H1 (cell line): ENCODE measurements around the gene SCRN1. TPM values are rescaled to one million over a fixed set of nuclear protein-coding genes. Genes with fewer than 3 reads are reported as not detected.

Experiments
- CTCF ChIA-PET: fragments of 300-600 bp; sonication (Branson Sonifier 250); formaldehyde crosslinking; loops from one replicate; lab custom pipeline; 2021; ENCODE audit not compliant: partially characterized antibody; lab: Charles Lee
- POLR2A ChIA-PET: fragments of 300-600 bp; sonication (Branson Sonifier 250); formaldehyde crosslinking; loops from one replicate; lab custom pipeline; 2021; ENCODE audit warnings: inconsistent platforms; ENCODE audit not compliant: partially characterized antibody; lab: Charles Lee
- DNase-seq, 2 experiments: peaks; one replicate each; pipeline versions ENCODE4 v3.0.0 to v3.0.0-alpha.2; 2010 to 2022; ENCODE audit warnings: low spot score in 2 of 2, low read depth in 1 of 2, mixed read lengths in 1 of 2
- FAIRE-seq: peaks from 2 replicates; lab custom pipeline; 2011; peaks lifted over from hg19 to GRCh38; lab: Jason Lieb, UNC
- H2AFZ ChIP-seq: 2 replicates; pipeline ENCODE4 v1.8.1; 2012; ENCODE audit warnings: low read length, inconsistent platforms
- H2AK5ac ChIP-seq: 2 replicates; pipeline ENCODE4 v1.6.1; 2013; ENCODE audit warnings: low read depth, low read length
- H2BK120ac ChIP-seq: replicated peaks from 2 replicates; pipeline ENCODE3; 2013; ENCODE audit warnings: low read depth, low read length, inconsistent platforms
- H2BK12ac ChIP-seq: 2 replicates; pipeline ENCODE4 v1.6.1; 2013; ENCODE audit warnings: low read depth, low read length
- H2BK15ac ChIP-seq: 2 replicates; pipeline ENCODE4 v1.6.1; 2013; ENCODE audit warnings: low read length
- H2BK20ac ChIP-seq: 2 replicates; pipeline ENCODE4 v1.6.1; 2013; ENCODE audit warnings: low read length
- H2BK5ac ChIP-seq: 2 replicates; pipeline ENCODE4 v1.6.1; 2013; ENCODE audit warnings: low read depth, low read length
- H3K14ac ChIP-seq: 2 replicates; pipeline ENCODE4 v1.6.1; 2013; ENCODE audit warnings: inconsistent platforms; ENCODE audit not compliant: insufficient read length
- H3K18ac ChIP-seq: 2 replicates; pipeline ENCODE4 v1.6.1; 2013; ENCODE audit warnings: low read length; ENCODE audit errors: extremely low read depth
- H3K23ac ChIP-seq: 2 replicates; pipeline ENCODE4 v1.6.1; 2013; ENCODE audit warnings: inconsistent platforms; ENCODE audit not compliant: insufficient read length
- H3K23me2 ChIP-seq: 2 replicates; pipeline ENCODE4 v1.6.1; 2013; ENCODE audit warnings: low read depth, low read length
- H3K27ac ChIP-seq: 2 replicates; pipeline ENCODE4 v1.6.1; 2011; ENCODE audit warnings: low read depth, low read length, inconsistent platforms
- H3K27me3 ChIP-seq, 4 experiments: replicated peaks in 1 of 4; 1 replicate in 1 of 4; 2 replicates in 3 of 4; pipeline versions ENCODE4 v1.6.1 to v1.8.1; 2011 to 2013; ENCODE audit warnings: low read length in 3 of 4, mild to moderate bottlenecking in 3 of 4, inconsistent platforms in 2 of 4, mixed read lengths in 2 of 4, moderate library complexity in 1 of 4; ENCODE audit not compliant: control insufficient read depth in 3 of 4, insufficient read depth in 3 of 4; ENCODE audit errors: extremely low read depth in 1 of 4
- H3K36me3 ChIP-seq, 4 experiments: 2 replicates each; pipeline versions ENCODE4 v1.6.1 to v1.8.1; 2011 to 2013; ENCODE audit warnings: mild to moderate bottlenecking in 4 of 4, low read length in 3 of 4, moderate library complexity in 2 of 4, control low read depth in 1 of 4, inconsistent platforms in 1 of 4; ENCODE audit not compliant: insufficient read depth in 4 of 4, control insufficient read depth in 2 of 4
- H3K4ac ChIP-seq: replicated peaks from 2 replicates; pipeline ENCODE3; 2013; ENCODE audit warnings: low read length, low read depth, mixed read lengths, inconsistent platforms; ENCODE audit not compliant: insufficient read length
- H3K4me1 ChIP-seq, 4 experiments: replicated peaks in 1 of 4; 1 replicate in 1 of 4; 2 replicates in 3 of 4; pipeline versions ENCODE4 v1.6.1 to v1.8.1; 2011 to 2013; ENCODE audit warnings: low read length in 3 of 4, inconsistent platforms in 2 of 4, mixed read lengths in 1 of 4; ENCODE audit not compliant: insufficient read depth in 4 of 4, control insufficient read depth in 3 of 4
- H3K4me2 ChIP-seq, 2 experiments: 2 replicates each; pipeline versions ENCODE4 v1.6.1 to v1.8.1; 2011 to 2013; ENCODE audit warnings: low read depth in 2 of 2, low read length in 2 of 2, control low read depth in 1 of 2, inconsistent platforms in 1 of 2, mild to moderate bottlenecking in 1 of 2; ENCODE audit not compliant: insufficient read depth in 1 of 2
- H3K4me3 ChIP-seq, 4 experiments: fragments of 200-600, 300-600 bp in 1 of 4; sonication (generic), shearing (Covaris generic), sonication (Bioruptor Twin) in 1 of 4; 2 replicates each; pipeline versions ENCODE4 v1.5.1 to v1.8.1; 2011 to 2016; ENCODE audit warnings: low read length in 4 of 4, low read depth in 3 of 4, control low read depth in 2 of 4, inconsistent platforms in 2 of 4, mild to moderate bottlenecking in 2 of 4, mixed read lengths in 1 of 4, moderate library complexity in 1 of 4; ENCODE audit not compliant: insufficient read depth in 2 of 4; ENCODE audit errors: extremely low read depth in 1 of 4
- H3K56ac ChIP-seq: replicated peaks from 2 replicates; pipeline ENCODE3; 2013; ENCODE audit warnings: low read depth, mild to moderate bottlenecking, mixed read lengths, low read length, inconsistent platforms; ENCODE audit not compliant: insufficient read length
- H3K79me1 ChIP-seq: 2 replicates; pipeline ENCODE4 v1.6.1; 2013; ENCODE audit warnings: low read depth, low read length, control low read depth
- H3K79me2 ChIP-seq, 2 experiments: 2 replicates each; pipeline versions ENCODE4 v1.6.1 to v1.8.1; 2012 to 2013; ENCODE audit warnings: low read length in 2 of 2, mild to moderate bottlenecking in 2 of 2, inconsistent platforms in 1 of 2; ENCODE audit not compliant: insufficient read depth in 2 of 2, control insufficient read depth in 1 of 2
- H3K9ac ChIP-seq, 4 experiments: replicated peaks in 1 of 4; 1 replicate in 1 of 4; 2 replicates in 3 of 4; pipeline versions ENCODE4 v1.6.1 to v1.8.1; 2011 to 2013; ENCODE audit warnings: low read depth in 3 of 4, low read length in 3 of 4, control low read depth in 2 of 4, mild to moderate bottlenecking in 2 of 4, moderate library complexity in 2 of 4, inconsistent platforms in 1 of 4; ENCODE audit errors: extremely low read depth in 1 of 4
- H3K9me3 ChIP-seq, 2 experiments: 2 replicates each; pipeline versions ENCODE4 v1.6.1 to v1.8.1; 2012 to 2013; ENCODE audit warnings: mild to moderate bottlenecking in 2 of 2, moderate library complexity in 2 of 2, control low read depth in 1 of 2, inconsistent platforms in 1 of 2, low read depth in 1 of 2, low read length in 1 of 2, mixed read lengths in 1 of 2; ENCODE audit not compliant: insufficient read depth in 2 of 2
- H4K20me1 ChIP-seq, 2 experiments: replicated peaks in 1 of 2; 2 replicates each; pipeline versions ENCODE3 to v1.8.1; 2011 to 2013; ENCODE audit warnings: inconsistent platforms in 2 of 2, low read length in 2 of 2, mild to moderate bottlenecking in 1 of 2; ENCODE audit not compliant: insufficient read depth in 2 of 2, control insufficient read depth in 1 of 2
- H4K5ac ChIP-seq: 2 replicates; pipeline ENCODE4 v1.6.1; 2013; ENCODE audit warnings: low read length, low read depth, mixed read lengths, inconsistent platforms; ENCODE audit not compliant: insufficient read length
- H4K8ac ChIP-seq: 2 replicates; pipeline ENCODE4 v1.8.0; 2013; ENCODE audit warnings: mild to moderate bottlenecking, moderate library complexity, low read length, inconsistent platforms; ENCODE audit not compliant: insufficient read depth; ENCODE audit errors: extremely low read depth
- H4K91ac ChIP-seq: replicated peaks from 2 replicates; pipeline ENCODE3; 2013; ENCODE audit warnings: low read length, mixed read lengths, inconsistent platforms; ENCODE audit not compliant: insufficient read length
- BACH1 ChIP-seq: IDR thresholded peaks from 2 replicates; pipeline ENCODE4 v1.6.1; 2012; ENCODE audit warnings: low read length, improper control_type of control experiment
- CBX5 ChIP-seq: fragments of 300-800, 300-1000 bp; sonication (generic); IDR thresholded peaks from 2 replicates; pipeline ENCODE4 v1.7.1; 2016; ENCODE audit warnings: antibody characterized with exemption, low read length, low read depth
- E2F6 ChIP-seq: IDR thresholded peaks from 2 replicates; pipeline ENCODE4 v1.6.1; 2012; ENCODE audit warnings: inconsistent platforms
- EGR1 ChIP-seq: IDR thresholded peaks from 2 replicates; pipeline ENCODE4 v1.6.1; 2011; ENCODE audit warnings: low read depth, low read length, borderline replicate concordance
- EZH2 ChIP-seq: fragments of 200-600 bp; sonication (generic); IDR thresholded peaks from 2 replicates; pipeline ENCODE4 v1.7.1; 2012; ENCODE audit warnings: low read depth, mild to moderate bottlenecking, moderate library complexity, low read length, inconsistent platforms; ENCODE audit not compliant: severe bottlenecking
- FOSL1 ChIP-seq: IDR thresholded peaks from 2 replicates; pipeline ENCODE4 v1.6.1; 2011; ENCODE audit warnings: mild to moderate bottlenecking, low read depth, low read length, moderate library complexity; ENCODE audit not compliant: insufficient read depth
- NRF1 ChIP-seq: IDR thresholded peaks from 2 replicates; pipeline ENCODE4 v1.6.1; 2011; ENCODE audit warnings: mild to moderate bottlenecking, low read depth, low read length, improper control_type of control experiment
- POLR2A ChIP-seq, 2 experiments: IDR thresholded peaks; 1 replicate in 1 of 2; 2 replicates in 1 of 2; pipeline ENCODE4 v1.6.1; 2011; ENCODE audit warnings: low read depth in 2 of 2, low read length in 2 of 2, mild to moderate bottlenecking in 2 of 2; ENCODE audit errors: control extremely low read depth in 1 of 2
- SIN3A ChIP-seq, 2 experiments: IDR thresholded peaks in 1 of 2; conservative IDR thresholded peaks in 1 of 2; 2 replicates each; pipeline ENCODE4 v1.6.1; 2011 to 2012; ENCODE audit warnings: low read length in 2 of 2, improper control_type of control experiment in 1 of 2, low read depth in 1 of 2, mild to moderate bottlenecking in 1 of 2
- SIX5 ChIP-seq: IDR thresholded peaks from 2 replicates; pipeline ENCODE4 v1.6.1; 2011; ENCODE audit warnings: mild to moderate bottlenecking, low read depth, low read length
- SP4 ChIP-seq: IDR thresholded peaks from 2 replicates; pipeline ENCODE4 v1.6.1; 2012; ENCODE audit warnings: low read length, inconsistent platforms
- SRF ChIP-seq: IDR thresholded peaks from 2 replicates; pipeline ENCODE4 v1.6.1; 2011; ENCODE audit warnings: mild to moderate bottlenecking, low read depth, low read length, moderate library complexity
- whole genome bisulfite sequencing, 2 experiments: shearing (Covaris generic) in 1 of 2; methylation state at CpG; one replicate each; pipeline versions ENCODE4 v1.1.6 to v1.1.7; 2013 to 2015; ENCODE audit warnings: low lambda C conversion rate in 2 of 2, mixed read lengths in 2 of 2, inconsistent platforms in 1 of 2, low coverage in 1 of 2, missing lambda C conversion rate in 1 of 2; ENCODE audit not compliant: insufficient replicate concordance in 2 of 2, insufficient coverage in 1 of 2, insufficient read length in 1 of 2; ENCODE audit errors: extremely low coverage in 1 of 2, missing lambda C conversion rate in 1 of 2; 5-methylcytosine and 5-hydroxymethylcytosine counted together
- polyA plus RNA-seq, 7 experiments: library from polyadenylated mRNA; depleted of rRNA in 3 of 7; stranded (reverse) in 5 of 7; unstranded in 2 of 7; fragments of >200 nt in 5 of 7; fragments of 200-250 nt in 2 of 7; gene quantifications; 1 replicate in 5 of 7; 2 replicates in 1 of 7; 4 replicates in 1 of 7; pipeline versions ENCODE4 v1.2.1 to v1.2.3, GENCODE V29; 2011 to 2013; ENCODE audit warnings: missing spikeins in 2 of 7, mixed read lengths in 2 of 7
- total RNA-seq: library from RNA; stranded (reverse); fragmentation: NEBNext Ultra II Directional; extraction: Animal tissue kit (Norgen Biotek cat#: 25700); gene quantifications from 2 replicates; pipeline ENCODE4 v1.2.1, GENCODE V29; 2021

SCRN1 gene
- total and polyA plus RNA-seq, 2 of the 8 experiments (the other 6 are each of a cell fraction or from before 2014, with no cell fraction given), result 36.0 to 75.8 TPM

DNA sequence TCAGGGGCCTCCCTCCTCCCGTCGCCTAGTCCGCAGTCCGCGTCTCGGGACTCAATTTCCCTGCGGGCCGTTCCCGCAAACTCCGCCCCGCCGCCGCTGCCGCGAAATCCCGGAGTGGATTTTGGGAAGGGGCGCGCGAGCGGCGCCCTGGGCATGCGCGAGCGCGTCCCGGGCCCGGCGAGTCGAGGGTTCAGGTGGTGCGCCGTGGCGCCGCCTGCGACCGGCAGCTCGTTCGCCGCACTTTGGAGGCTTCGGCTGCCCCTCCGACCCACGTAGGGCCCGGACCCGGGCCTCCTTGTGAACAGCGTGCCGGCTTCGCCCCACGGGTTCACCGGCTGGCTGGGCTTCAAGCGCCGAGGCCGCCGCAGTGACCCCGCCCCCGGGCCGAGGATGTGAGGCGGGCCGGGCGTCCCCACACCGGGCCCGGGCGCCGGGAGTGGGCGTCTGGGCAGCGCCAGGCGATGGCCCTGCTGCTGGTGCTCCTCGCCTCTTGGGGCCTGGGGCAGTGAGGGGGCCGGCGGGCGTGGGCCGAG is 38.7 kb upstream of the SCRN1 start, which contains the start of gene PLEKHA8:
PLEKHA8 (plus strand) TSS at position 197 of the 533 bp plus-strand sequence. CDS start 351 bp downstream, outside the sequence.
- H3K27ac ChIP-seq, result peak within 1 kb of the TSS; percentile 46; the same call in 1 of the 2 replicates
- H3K79me1 ChIP-seq, result peaks cover 2% of the 10 kb centered on the region; the same call in 1 of the 2 replicates
- H3K36me3 ChIP-seq, result no peaks in the 10 kb centered on the region
- no peak within 1 kb of the TSS for H2AK5ac ChIP-seq
- peaks cover 11% of the 10 kb centered on the region for H3K23me2 ChIP-seq
- H4K5ac ChIP-seq, result peak within 1 kb of the TSS; percentile 52
- H3K4me1 ChIP-seq, result peaks cover 0 to 13% (median 5%) of the 10 kb centered on the region in 4 experiments; a peak in 5 of 7 replicates
- H3K4me2 ChIP-seq, result peak within 1 kb of the TSS; percentile 85 to 96
- H4K20me1 ChIP-seq, result peaks cover 0 to 10% of the 10 kb centered on the region in 2 experiments
- H2BK20ac ChIP-seq, result no peak within 1 kb of the TSS
- no peak within 1 kb of the TSS for H3K14ac ChIP-seq
- H4K91ac ChIP-seq, result peak within 1 kb of the TSS; percentile 44
- no peak within 1 kb of the TSS for H3K4ac ChIP-seq
- ChIA-PET POLR2A (interaction anchor here (1.0 to 1.3 kb wide), 2 partner anchors 17 to 40 kb away, joined by 4 to 5 read pairs; no protein-coding TSS in a partner anchor), CTCF (interaction anchor here (0.5 to 1.6 kb wide), 3 partner anchors 33 to 83 kb away, joined by 3 to 4 read pairs (median 3); no protein-coding TSS in a partner anchor)
- no peak within 1 kb of the TSS for H2BK5ac ChIP-seq
- no peak within 1 kb of the TSS for H2BK12ac ChIP-seq
- H4K8ac ChIP-seq, result peak within 1 kb of the TSS; percentile 72
- no peaks in the 10 kb centered on the region for H3K27me3 ChIP-seq
- H2AFZ ChIP-seq, result peak within 1 kb of the TSS; percentile 47
- WGBS, 2 experiments, result 3% methylated on average over 40 of the region's 70 CpGs; no CpG with 5 or more reads in 1 of the 2 experiments
- H3K4me3 ChIP-seq, result peak within 1 kb of the TSS; percentile 83 to 97 (median 90)
- H2BK15ac ChIP-seq, result no peak within 1 kb of the TSS
- peaks cover 8 to 71% of the 10 kb centered on the region in 2 experiments for H3K79me2 ChIP-seq
- H3K18ac ChIP-seq, result peak within 1 kb of the TSS; percentile 44; the same call in 1 of the 2 replicates
- no peak within 1 kb of the TSS for H3K23ac ChIP-seq
- DNase-seq (peak; percentile 72 to 98), FAIRE-seq (no peak)
- peak within 1 kb of the TSS; percentile 87 for H3K56ac ChIP-seq
- peak within 1 kb of the TSS; percentile 15 to 62 (median 54) for H3K9ac ChIP-seq
- H2BK120ac ChIP-seq, result no peak within 1 kb of the TSS
- H3K9me3 ChIP-seq, result no peaks in the 10 kb centered on the region
- TF ChIP-seq EGR1, result peak; percentile 14; the same call in 1 of the 2 replicates
- TF ChIP-seq SIX5, result peak; percentile 43; the same call in 1 of the 2 replicates
- TF ChIP-seq FOSL1, result no peak
- TF ChIP-seq EZH2, result no peak
- peak; percentile 78 for TF ChIP-seq NRF1
- peak; percentile 85; the same call in 1 of the 2 replicates for TF ChIP-seq SP4
- TF ChIP-seq BACH1, result peak; percentile 74; the same call in 1 of the 2 replicates
- TF ChIP-seq E2F6, result no peak; the same call in 1 of the 2 replicates
- no peak for TF ChIP-seq POLR2A (IDR thresholded peaks at IDR 0.05; ENCODE audit: control extremely low read depth in 1 of 2, low read depth in 2 of 2, low read length in 2 of 2)
- 0 out of 2 replicates have a peak, but pooled peaks have one; percentile 7 for TF ChIP-seq SRF
- peak; percentile 57 to 74; a peak in 1 of 4 replicates for TF ChIP-seq SIN3A (conservative IDR thresholded peaks at IDR 0.05 in 1 of 2, IDR thresholded peaks at IDR 0.05 in 1 of 2; ENCODE audit: low read depth in 1 of 2, low read length in 2 of 2)
- no peak for TF ChIP-seq CBX5
